GM19035 (cell line): ENCODE results near the gene SH3GL2.
"Not testable (repeated sequence)": the region's sequence is repeated elsewhere in the genome, so short reads cannot be mapped to it uniquely, and the experiment has no call there.

Source experiments
- ATAC-seq: cut with Tn5 transposase; IDR thresholded peaks from one replicate; pipeline ENCODE4 v1.9.1; 2021; ENCODE audit not compliant: unreplicated experiment

Gene SH3GL2

GRCh38 chr9:17742067-17742466 is 163.2 kb downstream of the SH3GL2 start:
- no peak for ATAC-seq

- ATAC-seq, result no peak
Observed at GRCh38 chr9:17744786-17745185, 165.9 kb downstream of the SH3GL2 start.

- no peak for ATAC-seq
Observed at GRCh38 chr9:17750269-17750668, 171.4 kb downstream of the SH3GL2 start.

GRCh38 chr9:17751486-17751885 is 172.6 kb downstream of the SH3GL2 start:
- ATAC-seq, result no peak

- no peak for ATAC-seq
Observed at GRCh38 chr9:17752021-17752420, 173.2 kb downstream of the SH3GL2 start.

GRCh38 chr9:17757816-17758215 is 178.9 kb downstream of the SH3GL2 start:
- no peak for ATAC-seq

GRCh38 chr9:17760250-17760649 is 181.4 kb downstream of the SH3GL2 start:
- no peak for ATAC-seq

- no peak for ATAC-seq
Observed at GRCh38 chr9:17761984-17762676, 183.3 kb downstream of the SH3GL2 start.

- no peak for ATAC-seq
Observed at GRCh38 chr9:17764306-17764705, 185.4 kb downstream of the SH3GL2 start.

- ATAC-seq, result not testable (repeated sequence)
Observed at GRCh38 chr9:17765131-17765530, 186.3 kb downstream of the SH3GL2 start.

GRCh38 chr9:17772223-17772622 is 193.4 kb downstream of the SH3GL2 start:
- no peak for ATAC-seq

- ATAC-seq, result no peak
Observed at GRCh38 chr9:17775656-17776055, 196.8 kb downstream of the SH3GL2 start.

GRCh38 chr9:17776735-17777134 is 197.9 kb downstream of the SH3GL2 start:
- no peak for ATAC-seq

- ATAC-seq, result no peak
Observed at GRCh38 chr9:17777465-17777864, 198.6 kb downstream of the SH3GL2 start.

GRCh38 chr9:17782430-17783149 is 203.7 kb downstream of the SH3GL2 start:
- ATAC-seq, result no peak

GRCh38 chr9:17783227-17783626 is 204.4 kb downstream of the SH3GL2 start:
- no peak for ATAC-seq

- ATAC-seq, result no peak
Observed at GRCh38 chr9:17789316-17789715, 210.4 kb downstream of the SH3GL2 start.

- ATAC-seq, result no peak
Observed at GRCh38 chr9:17793713-17794622, 215.1 kb downstream of the SH3GL2 start.

- ATAC-seq, result no peak
Observed at GRCh38 chr9:17795744-17796143, 216.9 kb downstream of the SH3GL2 start.

GRCh38 chr9:17799369-17799768 is 220.5 kb downstream of the SH3GL2 start:
- ATAC-seq, result no peak

GRCh38 chr9:17800418-17800817 is 221.6 kb downstream of the SH3GL2 start:
- ATAC-seq, result no peak
